PC-9 (cell line): ENCODE results near the gene SRSF7. TPM values are rescaled to one million over a fixed set of nuclear protein-coding genes. Genes with fewer than 3 reads are reported as not detected.

Experiments
- BruUV-seq: library from RNA; stranded (reverse); fragments of 400-500 nt; replicated peaks from 2 replicates; lab custom pipeline; 2021; lab: Mats Ljungman, UMichigan
- CTCF ChIA-PET: fragments of 300-600 bp; sonication (Branson Sonifier 250); formaldehyde crosslinking; loops from one replicate; lab custom pipeline; 2022; ENCODE audit warnings: antibody characterized with exemption; lab: Charles Lee
- POLR2A ChIA-PET: fragments of 300-600 bp; sonication (Branson Sonifier 250); formaldehyde crosslinking; loops from one replicate; lab custom pipeline; 2022; ENCODE audit warnings: antibody characterized with exemption; ENCODE audit not compliant: unreplicated experiment; lab: Charles Lee
- DNase-seq, 2 experiments: peaks; one replicate each; pipeline versions ENCODE4 v3.0.0 to v3.0.0-alpha.2; 2015 to 2022; ENCODE audit warnings: mixed read lengths in 1 of 2
- H2AFZ ChIP-seq: fragments of 200-600 bp; sonication (generic); 2 replicates; pipeline ENCODE4 v1.8.1; 2017; ENCODE audit warnings: antibody characterized with exemption
- H3F3A ChIP-seq: fragments of 200-600 bp; sonication (generic); 2 replicates; pipeline ENCODE4 v1.8.1; 2017; ENCODE audit warnings: antibody characterized with exemption, mild to moderate bottlenecking, low read depth; ENCODE audit not compliant: insufficient read depth
- H3K27ac ChIP-seq: fragments of 200-600 bp; sonication (generic); 2 replicates; pipeline ENCODE4 v1.6.1; 2016; ENCODE audit warnings: mixed run types
- H3K27me3 ChIP-seq: fragments of 200-600 bp; sonication (generic); 2 replicates; pipeline ENCODE4 v1.6.1; 2016; ENCODE audit warnings: low read depth, mixed run types; ENCODE audit not compliant: insufficient read depth
- H3K36me3 ChIP-seq: fragments of 200-600 bp; sonication (generic); 2 replicates; pipeline ENCODE4 v1.6.1; 2016; ENCODE audit warnings: low read depth, mixed run types
- H3K4me1 ChIP-seq: fragments of 200-600 bp; sonication (generic); replicated peaks from 2 replicates; pipeline ENCODE4 v1.6.1; 2016; ENCODE audit warnings: mixed run types; ENCODE audit not compliant: insufficient read depth
- H3K4me2 ChIP-seq: fragments of 200-600 bp; sonication (generic); 2 replicates; pipeline ENCODE4 v1.6.1; 2017; ENCODE audit warnings: mixed run types
- H3K4me3 ChIP-seq: fragments of 200-600 bp; sonication (generic); 2 replicates; pipeline ENCODE4 v1.6.1; 2016; ENCODE audit warnings: mixed run types
- H3K79me2 ChIP-seq: fragments of 200-600 bp; sonication (generic); 2 replicates; pipeline ENCODE4 v1.6.1; 2017; ENCODE audit warnings: low read depth, mixed run types
- H3K9me2 ChIP-seq: fragments of 200-600 bp; sonication (generic); 2 replicates; pipeline ENCODE4 v1.8.1; 2017; ENCODE audit warnings: mild to moderate bottlenecking; ENCODE audit not compliant: insufficient read depth
- H3K9me3 ChIP-seq: fragments of 200-600 bp; sonication (generic); 2 replicates; pipeline ENCODE4 v1.8.1; 2016; ENCODE audit warnings: low read depth; ENCODE audit not compliant: insufficient read depth
- H4K20me1 ChIP-seq: fragments of 200-600 bp; sonication (generic); 2 replicates; pipeline ENCODE4 v1.8.1; 2017; ENCODE audit not compliant: insufficient read depth
- EZH2 ChIP-seq: fragments of 200-600 bp; sonication (generic); IDR thresholded peaks from 2 replicates; pipeline ENCODE4 v1.8.0; 2017; ENCODE audit warnings: antibody characterized with exemption, low read depth
- intact Hi-C: fragments of 100-400 bp; cut with micrococcal nuclease; formaldehyde crosslinking; loops from one replicate; pipeline ENCODE4 v1.10.0; 2022; ENCODE audit not compliant: unreplicated experiment
- total RNA-seq: library from RNA; stranded (reverse); gene quantifications from 2 replicates; pipeline ENCODE4 v1.2.3, GENCODE V29; 2021
- TF ChIP-seq, protein P1 (sequence below): fragments of 200-600 bp; sonication (generic); conservative IDR thresholded peaks from 2 replicates; pipeline ENCODE4 v1.6.1; 2017; ENCODE audit warnings: mixed run types, antibody characterized with exemption, mild to moderate bottlenecking, moderate library complexity

SRSF7 gene
- total RNA-seq, 1 experiment from 2014 or later: 111 TPM

DNA sequence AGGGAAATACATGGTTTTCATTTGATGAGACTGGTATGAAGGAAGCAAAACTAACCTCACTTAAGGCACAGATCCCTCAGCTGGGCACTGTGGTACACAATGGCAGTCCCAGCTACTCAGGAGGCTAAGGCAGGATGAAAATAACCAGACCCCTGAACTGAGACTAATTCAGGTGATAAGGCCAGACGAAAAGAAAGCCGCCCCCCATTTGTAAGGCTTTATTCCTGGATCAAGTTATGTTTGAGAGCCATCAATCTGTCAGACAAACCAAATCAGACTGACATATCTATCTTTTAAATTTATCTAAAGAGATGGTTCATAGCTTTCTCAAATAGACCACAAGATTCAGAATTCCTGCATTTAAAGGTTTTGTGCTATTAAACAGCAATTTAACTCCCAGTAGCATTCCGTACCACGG lies 4.1 kb downstream of the SRSF7 start:
- no TSS peak for BruUV-seq
- H3K27ac ChIP-seq: no peak overlapping the region
- H4K20me1 ChIP-seq: peaks cover 82% of the 10 kb centered on the region
- no peaks in the 10 kb centered on the region for H3K9me3 ChIP-seq
- no peaks in the 10 kb centered on the region for H3K9me2 ChIP-seq
- ChIA-PET POLR2A (no interaction called here), CTCF (interaction anchor here (0.6 kb wide), 1 partner anchor 347 kb away, joined by 17 read pairs; no protein-coding TSS in a partner anchor)
- H3F3A ChIP-seq: peaks cover 83% of the 10 kb centered on the region
- H3K36me3 ChIP-seq: peaks cover 68% of the 10 kb centered on the region
- no peak for DNase-seq
- intact Hi-C loops: no loop called here
- no peak overlapping the region for H3K4me3 ChIP-seq
- H2AFZ ChIP-seq: no peak overlapping the region
- H3K4me2 ChIP-seq: 0 out of 2 replicates have a peak overlapping the region, but pooled peaks have one; percentile 4
- H3K27me3 ChIP-seq: no peaks in the 10 kb centered on the region
- peaks cover 27% of the 10 kb centered on the region for H3K4me1 ChIP-seq
- TF ChIP-seq, protein P1, sequence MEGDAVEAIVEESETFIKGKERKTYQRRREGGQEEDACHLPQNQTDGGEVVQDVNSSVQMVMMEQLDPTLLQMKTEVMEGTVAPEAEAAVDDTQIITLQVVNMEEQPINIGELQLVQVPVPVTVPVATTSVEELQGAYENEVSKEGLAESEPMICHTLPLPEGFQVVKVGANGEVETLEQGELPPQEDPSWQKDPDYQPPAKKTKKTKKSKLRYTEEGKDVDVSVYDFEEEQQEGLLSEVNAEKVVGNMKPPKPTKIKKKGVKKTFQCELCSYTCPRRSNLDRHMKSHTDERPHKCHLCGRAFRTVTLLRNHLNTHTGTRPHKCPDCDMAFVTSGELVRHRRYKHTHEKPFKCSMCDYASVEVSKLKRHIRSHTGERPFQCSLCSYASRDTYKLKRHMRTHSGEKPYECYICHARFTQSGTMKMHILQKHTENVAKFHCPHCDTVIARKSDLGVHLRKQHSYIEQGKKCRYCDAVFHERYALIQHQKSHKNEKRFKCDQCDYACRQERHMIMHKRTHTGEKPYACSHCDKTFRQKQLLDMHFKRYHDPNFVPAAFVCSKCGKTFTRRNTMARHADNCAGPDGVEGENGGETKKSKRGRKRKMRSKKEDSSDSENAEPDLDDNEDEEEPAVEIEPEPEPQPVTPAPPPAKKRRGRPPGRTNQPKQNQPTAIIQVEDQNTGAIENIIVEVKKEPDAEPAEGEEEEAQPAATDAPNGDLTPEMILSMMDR: no peak
- TF ChIP-seq EZH2: no peak
- H3K79me2 ChIP-seq: peaks cover 72% of the 10 kb centered on the region

DNA sequence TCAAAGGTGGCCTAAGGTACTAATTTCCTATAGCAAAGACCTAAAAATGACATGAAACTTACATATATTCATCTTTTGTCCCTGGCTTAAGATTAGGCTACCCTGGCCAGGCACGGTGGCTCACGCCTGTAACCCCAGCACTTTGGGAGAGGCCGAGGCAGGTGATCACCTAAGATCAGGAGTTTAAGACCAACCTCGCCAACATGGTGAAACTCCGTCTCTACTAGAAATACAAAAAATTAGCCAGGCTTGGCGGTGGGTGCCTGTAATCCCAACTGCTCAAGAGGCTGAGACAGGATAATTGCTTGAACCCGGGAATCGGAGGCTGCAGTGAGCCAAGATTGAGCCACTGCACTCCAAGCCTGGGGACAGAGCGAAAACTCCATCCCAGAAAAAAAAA lies 5.9 kb downstream of the SRSF7 start:
- CTCF ChIA-PET: no interaction called here
- Histone ChIP-seq H3K27ac (no peak overlapping the region), H3K27me3 (no peaks in the 10 kb centered on the region), H3K4me2 (no peak overlapping the region), H3K9me3 (no peaks in the 10 kb centered on the region), H3K9me2 (no peaks in the 10 kb centered on the region), H3K4me1 (peaks cover 27% of the 10 kb centered on the region), H3F3A (peaks cover 93% of the 10 kb centered on the region), H3K4me3 (no peak overlapping the region), H4K20me1 (peaks cover 96% of the 10 kb centered on the region), H3K79me2 (peaks cover 64% of the 10 kb centered on the region), H3K36me3 (peaks cover 68% of the 10 kb centered on the region), H2AFZ (no peak overlapping the region)
- no peak for TF ChIP-seq EZH2
- TF ChIP-seq, protein P1: no peak
- no TSS peak for BruUV-seq
- intact Hi-C loops: no loop called here
- DNase-seq: no peak
- POLR2A ChIA-PET: no interaction called here

DNA sequence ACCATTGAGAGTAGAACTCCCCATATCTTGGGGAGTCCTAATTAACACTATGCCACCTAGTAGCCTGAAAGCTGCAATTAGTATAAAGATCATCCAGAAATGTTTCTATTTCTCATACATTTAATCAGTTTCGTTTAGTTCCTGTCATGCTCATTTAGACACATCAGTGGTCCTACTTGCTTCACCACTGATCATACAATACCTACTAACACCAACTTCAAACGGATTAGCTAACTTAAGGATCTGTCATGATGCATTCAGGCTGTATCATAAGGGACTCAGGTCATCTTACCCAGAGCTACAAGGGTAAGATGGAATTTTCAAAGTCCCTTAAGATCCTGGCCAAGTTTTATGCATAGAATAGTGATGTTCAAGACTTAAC lies 6.8 kb downstream of the SRSF7 start:
- ChIA-PET CTCF (interaction anchor here (0.6 kb wide), 1 partner anchor 163 kb away, joined by 3 read pairs; no protein-coding TSS in a partner anchor), POLR2A (interaction anchor here (0.7 kb wide), 1 partner anchor 345 kb away, joined by 24 read pairs; no protein-coding TSS in a partner anchor)
- Histone ChIP-seq H3K9me3 (no peaks in the 10 kb centered on the region), H3K79me2 (peaks cover 55% of the 10 kb centered on the region), H3K36me3 (peaks cover 61% of the 10 kb centered on the region), H4K20me1 (peaks cover 88% of the 10 kb centered on the region), H3K4me2 (no peak overlapping the region), H3K4me3 (no peak overlapping the region), H3K27me3 (no peaks in the 10 kb centered on the region), H2AFZ (no peak overlapping the region), H3F3A (peaks cover 88% of the 10 kb centered on the region), H3K9me2 (no peaks in the 10 kb centered on the region), H3K27ac (0 out of 2 replicates have a peak overlapping the region, but pooled peaks have one; percentile 17), H3K4me1 (peaks cover 23% of the 10 kb centered on the region)
- DNase-seq: no peak
- no TSS peak for BruUV-seq
- no peak for TF ChIP-seq EZH2
- TF ChIP-seq, protein P1: no peak
- intact Hi-C loops: loop anchor here (5.0 kb wide), 3 partner anchors 162 to 762 kb away; no protein-coding TSS in a partner anchor
